Stomach (tissue), 4 donors: ENCODE results near the gene GOSR1.
"Not testable (repeated sequence)": the region's sequence is repeated elsewhere in the genome, so short reads cannot be mapped to it uniquely, and the experiment has no call there.

Source experiments
- CTCF ChIP-seq, 7 experiments: fragments of 450-650 bp in 4 of 7; fragments of 200-600 bp in 3 of 7; sonication (generic) in 3 of 7; IDR thresholded peaks; one replicate each; pipeline ENCODE4 v1.5.1; 2016 to 2019; ENCODE audit warnings: antibody characterized with exemption in 7 of 7, control low read depth in 2 of 7, mild to moderate bottlenecking in 1 of 7
- EP300 ChIP-seq: sonication (generic); formaldehyde crosslinking; IDR thresholded peaks from one replicate; pipeline ENCODE4 v1.6.1; 2017; ENCODE audit warnings: antibody characterized with exemption

GRCh38 chr17:30553823-30554440, 76.7 kb downstream of the GOSR1 start:
- TF ChIP-seq EP300; CTCF (IDR thresholded peaks at IDR 0.05): not testable (repeated sequence)
